ENCODE measurements around the gene CBFA2T2. TPM values are rescaled to one million over a fixed set of nuclear protein-coding genes. Genes with fewer than 3 reads are reported as not detected.
A peak's percentile ranks its signal among the peaks of the same experiment; 100 is the strongest.
"Not testable (repeated sequence)": the region's sequence is repeated elsewhere in the genome, so short reads cannot be mapped to it uniquely, and the experiment has no call there.

The CBFA2T2 gene
- total and polyA plus RNA-seq, 12 donors = 5.3 to 16.7 (median 9.4) TPM

- Histone ChIP-seq H3K36me3 (replicated peaks in 1 of 2) (no peaks in the 10 kb centered on the region), H3K4me3 (no peak overlapping the region)
- intact Hi-C loops (cut with DNase I) = no loop called here
Measured at GRCh38 chr20:33506576-33506975, 16.7 kb downstream of the CBFA2T2 start.

GRCh38 chr20:33507461-33507860 lies 17.6 kb downstream of the CBFA2T2 start:
- no peak for TF ChIP-seq CTCF (IDR thresholded peaks at IDR 0.05)
- TF ChIP-seq POLR2A (IDR thresholded peaks at IDR 0.05) = no peak
- Histone ChIP-seq H3K36me3 (replicated peaks in 1 of 2) (no peaks in the 10 kb centered on the region), H3K4me3 (no peak overlapping the region), H3K27ac (no peak overlapping the region), H3K27me3 (no peaks in the 10 kb centered on the region), H3K9me3 (replicated peaks in 1 of 3) (no peaks in the 10 kb centered on the region), H3K4me1 (replicated peaks in 1 of 2) (no peaks in the 10 kb centered on the region)
- 84 to 88% (median 86%) methylated on average over 3 of the region's 3 CpGs for WGBS, 4 donors
- DNase-seq = no peak
- intact Hi-C loops (cut with DNase I) = no loop called here

More at GRCh38 chr20:33506576-33506975, 16.7 kb downstream of the CBFA2T2 start:
- Histone ChIP-seq H3K27me3 (no peaks in the 10 kb centered on the region), H3K9me3 (replicated peaks in 1 of 3) (no peaks in the 10 kb centered on the region), H3K4me1 (replicated peaks in 1 of 2) (no peaks in the 10 kb centered on the region), H3K27ac (no peak overlapping the region)
- DNase-seq = no peak
- 81 to 97% (median 93%) methylated on average over 2 of the region's 2 CpGs for WGBS, 4 donors
- no peak for TF ChIP-seq POLR2A (IDR thresholded peaks at IDR 0.05)
- TF ChIP-seq CTCF (IDR thresholded peaks at IDR 0.05) = no peak

- DNase-seq; H3K9me3 ChIP-seq (replicated peaks in 1 of 3); H3K4me3 ChIP-seq; H3K27ac ChIP-seq; H3K27me3 ChIP-seq; H3K36me3 ChIP-seq (replicated peaks in 1 of 2); intact Hi-C loops (cut with DNase I); H3K4me1 ChIP-seq (replicated peaks in 1 of 2): not testable (repeated sequence)
- WGBS, 4 donors = 94 to 98% (median 96%) methylated on average over 7 of the region's 7 CpGs
Measured at GRCh38 chr20:33508015-33508414, 18.1 kb downstream of the CBFA2T2 start.

GRCh38 chr20:33509057-33509456 lies 19.2 kb downstream of the CBFA2T2 start:
- H3K27ac ChIP-seq; intact Hi-C loops (cut with DNase I); H3K27me3 ChIP-seq; H3K4me1 ChIP-seq (replicated peaks in 1 of 2); H3K36me3 ChIP-seq (replicated peaks in 1 of 2); H3K9me3 ChIP-seq (replicated peaks in 1 of 3); DNase-seq; H3K4me3 ChIP-seq: not testable (repeated sequence)
- 97 to 100% (median 99%) methylated on average over 3 of the region's 3 CpGs for WGBS, 4 donors

- H3K27ac ChIP-seq; DNase-seq; H3K36me3 ChIP-seq (replicated peaks in 1 of 2); H3K4me1 ChIP-seq (replicated peaks in 1 of 2); H3K9me3 ChIP-seq (replicated peaks in 1 of 3); intact Hi-C loops (cut with DNase I); H3K27me3 ChIP-seq; H3K4me3 ChIP-seq: not testable (repeated sequence)
- 93 to 97% (median 96%) methylated on average over 13 of the region's 13 CpGs for WGBS, 4 donors
Measured at GRCh38 chr20:33511876-33512275, 22.0 kb downstream of the CBFA2T2 start.

GRCh38 chr20:33515569-33516216 lies 25.8 kb downstream of the CBFA2T2 start:
- H3K36me3 ChIP-seq (replicated peaks in 1 of 2) = no peaks in the 10 kb centered on the region

More at GRCh38 chr20:33515569-33516216, 25.8 kb downstream of the CBFA2T2 start:
- no peak overlapping the region for H3K4me3 ChIP-seq
- DNase-seq = no peak
- no peaks in the 10 kb centered on the region for H3K9me3 ChIP-seq (replicated peaks in 1 of 3)
- H3K27me3 ChIP-seq = no peaks in the 10 kb centered on the region
- H3K4me1 ChIP-seq (replicated peaks in 1 of 2) = no peaks in the 10 kb centered on the region
- TF ChIP-seq CTCF (IDR thresholded peaks at IDR 0.05) = peak in 1 of 6 experiments; percentile 8
- TF ChIP-seq POLR2A (IDR thresholded peaks at IDR 0.05) = no peak
- intact Hi-C loops (cut with DNase I) = no loop called here
- H3K27ac ChIP-seq = no peak overlapping the region
- WGBS, 4 donors = 89 to 94% (median 92%) methylated on average over 11 of the region's 11 CpGs
